H1 (cell line): Measurements from ENCODE around the gene ST6GALNAC3. TPM values are rescaled to one million over a fixed set of nuclear protein-coding genes. Genes with fewer than 3 reads are reported as not detected.

Source experiments
- CTCF ChIA-PET: fragments of 300-600 bp; sonication (Branson Sonifier 250); formaldehyde crosslinking; loops from one replicate; lab custom pipeline; 2021; ENCODE audit not compliant: partially characterized antibody; lab: Charles Lee
- POLR2A ChIA-PET: fragments of 300-600 bp; sonication (Branson Sonifier 250); formaldehyde crosslinking; loops from one replicate; lab custom pipeline; 2021; ENCODE audit warnings: inconsistent platforms; ENCODE audit not compliant: partially characterized antibody; lab: Charles Lee
- DNase-seq, 2 experiments: peaks; one replicate each; pipeline versions ENCODE4 v3.0.0 to v3.0.0-alpha.2; 2010 to 2022; ENCODE audit warnings: low spot score in 2 of 2, low read depth in 1 of 2, mixed read lengths in 1 of 2
- FAIRE-seq: peaks from 2 replicates; lab custom pipeline; 2011; peaks lifted over from hg19 to GRCh38; lab: Jason Lieb, UNC
- H2AFZ ChIP-seq: 2 replicates; pipeline ENCODE4 v1.8.1; 2012; ENCODE audit warnings: low read length, inconsistent platforms
- H2AK5ac ChIP-seq: 2 replicates; pipeline ENCODE4 v1.6.1; 2013; ENCODE audit warnings: low read depth, low read length
- H2BK120ac ChIP-seq: replicated peaks from 2 replicates; pipeline ENCODE3; 2013; ENCODE audit warnings: low read depth, low read length, inconsistent platforms
- H2BK12ac ChIP-seq: 2 replicates; pipeline ENCODE4 v1.6.1; 2013; ENCODE audit warnings: low read depth, low read length
- H2BK15ac ChIP-seq: 2 replicates; pipeline ENCODE4 v1.6.1; 2013; ENCODE audit warnings: low read length
- H2BK20ac ChIP-seq: 2 replicates; pipeline ENCODE4 v1.6.1; 2013; ENCODE audit warnings: low read length
- H2BK5ac ChIP-seq: 2 replicates; pipeline ENCODE4 v1.6.1; 2013; ENCODE audit warnings: low read depth, low read length
- H3K14ac ChIP-seq: 2 replicates; pipeline ENCODE4 v1.6.1; 2013; ENCODE audit warnings: inconsistent platforms; ENCODE audit not compliant: insufficient read length
- H3K18ac ChIP-seq: 2 replicates; pipeline ENCODE4 v1.6.1; 2013; ENCODE audit warnings: low read length; ENCODE audit errors: extremely low read depth
- H3K23ac ChIP-seq: 2 replicates; pipeline ENCODE4 v1.6.1; 2013; ENCODE audit warnings: inconsistent platforms; ENCODE audit not compliant: insufficient read length
- H3K23me2 ChIP-seq: 2 replicates; pipeline ENCODE4 v1.6.1; 2013; ENCODE audit warnings: low read depth, low read length
- H3K27ac ChIP-seq: 2 replicates; pipeline ENCODE4 v1.6.1; 2011; ENCODE audit warnings: low read depth, low read length, inconsistent platforms
- H3K27me3 ChIP-seq, 4 experiments: replicated peaks in 1 of 4; 1 replicate in 1 of 4; 2 replicates in 3 of 4; pipeline versions ENCODE4 v1.6.1 to v1.8.1; 2011 to 2013; ENCODE audit warnings: low read length in 3 of 4, mild to moderate bottlenecking in 3 of 4, inconsistent platforms in 2 of 4, mixed read lengths in 2 of 4, moderate library complexity in 1 of 4; ENCODE audit not compliant: control insufficient read depth in 3 of 4, insufficient read depth in 3 of 4; ENCODE audit errors: extremely low read depth in 1 of 4
- H3K36me3 ChIP-seq, 4 experiments: 2 replicates each; pipeline versions ENCODE4 v1.6.1 to v1.8.1; 2011 to 2013; ENCODE audit warnings: mild to moderate bottlenecking in 4 of 4, low read length in 3 of 4, moderate library complexity in 2 of 4, control low read depth in 1 of 4, inconsistent platforms in 1 of 4; ENCODE audit not compliant: insufficient read depth in 4 of 4, control insufficient read depth in 2 of 4
- H3K4ac ChIP-seq: replicated peaks from 2 replicates; pipeline ENCODE3; 2013; ENCODE audit warnings: low read length, low read depth, mixed read lengths, inconsistent platforms; ENCODE audit not compliant: insufficient read length
- H3K4me1 ChIP-seq, 4 experiments: replicated peaks in 1 of 4; 1 replicate in 1 of 4; 2 replicates in 3 of 4; pipeline versions ENCODE4 v1.6.1 to v1.8.1; 2011 to 2013; ENCODE audit warnings: low read length in 3 of 4, inconsistent platforms in 2 of 4, mixed read lengths in 1 of 4; ENCODE audit not compliant: insufficient read depth in 4 of 4, control insufficient read depth in 3 of 4
- H3K4me2 ChIP-seq, 2 experiments: 2 replicates each; pipeline versions ENCODE4 v1.6.1 to v1.8.1; 2011 to 2013; ENCODE audit warnings: low read depth in 2 of 2, low read length in 2 of 2, control low read depth in 1 of 2, inconsistent platforms in 1 of 2, mild to moderate bottlenecking in 1 of 2; ENCODE audit not compliant: insufficient read depth in 1 of 2
- H3K4me3 ChIP-seq, 4 experiments: fragments of 200-600, 300-600 bp in 1 of 4; sonication (generic), shearing (Covaris generic), sonication (Bioruptor Twin) in 1 of 4; 2 replicates each; pipeline versions ENCODE4 v1.5.1 to v1.8.1; 2011 to 2016; ENCODE audit warnings: low read length in 4 of 4, low read depth in 3 of 4, control low read depth in 2 of 4, inconsistent platforms in 2 of 4, mild to moderate bottlenecking in 2 of 4, mixed read lengths in 1 of 4, moderate library complexity in 1 of 4; ENCODE audit not compliant: insufficient read depth in 2 of 4; ENCODE audit errors: extremely low read depth in 1 of 4
- H3K56ac ChIP-seq: replicated peaks from 2 replicates; pipeline ENCODE3; 2013; ENCODE audit warnings: low read depth, mild to moderate bottlenecking, mixed read lengths, low read length, inconsistent platforms; ENCODE audit not compliant: insufficient read length
- H3K79me1 ChIP-seq: 2 replicates; pipeline ENCODE4 v1.6.1; 2013; ENCODE audit warnings: low read depth, low read length, control low read depth
- H3K79me2 ChIP-seq, 2 experiments: 2 replicates each; pipeline versions ENCODE4 v1.6.1 to v1.8.1; 2012 to 2013; ENCODE audit warnings: low read length in 2 of 2, mild to moderate bottlenecking in 2 of 2, inconsistent platforms in 1 of 2; ENCODE audit not compliant: insufficient read depth in 2 of 2, control insufficient read depth in 1 of 2
- H3K9ac ChIP-seq, 4 experiments: replicated peaks in 1 of 4; 1 replicate in 1 of 4; 2 replicates in 3 of 4; pipeline versions ENCODE4 v1.6.1 to v1.8.1; 2011 to 2013; ENCODE audit warnings: low read depth in 3 of 4, low read length in 3 of 4, control low read depth in 2 of 4, mild to moderate bottlenecking in 2 of 4, moderate library complexity in 2 of 4, inconsistent platforms in 1 of 4; ENCODE audit errors: extremely low read depth in 1 of 4
- H3K9me3 ChIP-seq, 2 experiments: 2 replicates each; pipeline versions ENCODE4 v1.6.1 to v1.8.1; 2012 to 2013; ENCODE audit warnings: mild to moderate bottlenecking in 2 of 2, moderate library complexity in 2 of 2, control low read depth in 1 of 2, inconsistent platforms in 1 of 2, low read depth in 1 of 2, low read length in 1 of 2, mixed read lengths in 1 of 2; ENCODE audit not compliant: insufficient read depth in 2 of 2
- H4K20me1 ChIP-seq, 2 experiments: replicated peaks in 1 of 2; 2 replicates each; pipeline versions ENCODE3 to v1.8.1; 2011 to 2013; ENCODE audit warnings: inconsistent platforms in 2 of 2, low read length in 2 of 2, mild to moderate bottlenecking in 1 of 2; ENCODE audit not compliant: insufficient read depth in 2 of 2, control insufficient read depth in 1 of 2
- H4K5ac ChIP-seq: 2 replicates; pipeline ENCODE4 v1.6.1; 2013; ENCODE audit warnings: low read length, low read depth, mixed read lengths, inconsistent platforms; ENCODE audit not compliant: insufficient read length
- H4K8ac ChIP-seq: 2 replicates; pipeline ENCODE4 v1.8.0; 2013; ENCODE audit warnings: mild to moderate bottlenecking, moderate library complexity, low read length, inconsistent platforms; ENCODE audit not compliant: insufficient read depth; ENCODE audit errors: extremely low read depth
- H4K91ac ChIP-seq: replicated peaks from 2 replicates; pipeline ENCODE3; 2013; ENCODE audit warnings: low read length, mixed read lengths, inconsistent platforms; ENCODE audit not compliant: insufficient read length
- GABPA ChIP-seq: IDR thresholded peaks from 2 replicates; pipeline ENCODE4 v1.6.1; 2011; ENCODE audit warnings: mild to moderate bottlenecking, low read length, moderate library complexity, borderline replicate concordance; ENCODE audit not compliant: insufficient read depth
- HDAC2 ChIP-seq, 2 experiments: fragments of 300-600 bp in 1 of 2; sonication (generic) in 1 of 2; IDR thresholded peaks; 2 replicates each; pipeline ENCODE4 v1.6.1; 2011 to 2012; ENCODE audit warnings: low read depth in 2 of 2, low read length in 2 of 2, mild to moderate bottlenecking in 2 of 2, moderate library complexity in 2 of 2, borderline replicate concordance in 1 of 2, inconsistent platforms in 1 of 2
- POU5F1 ChIP-seq: IDR thresholded peaks from 2 replicates; pipeline ENCODE4 v1.6.1; 2011; ENCODE audit warnings: low read depth, mild to moderate bottlenecking, low read length, moderate library complexity
- RBBP5 ChIP-seq: IDR thresholded peaks from 2 replicates; pipeline ENCODE4 v1.7.1; 2012; ENCODE audit warnings: low read depth, mild to moderate bottlenecking, inconsistent platforms, low read length, moderate library complexity, borderline replicate concordance
- SP4 ChIP-seq: IDR thresholded peaks from 2 replicates; pipeline ENCODE4 v1.6.1; 2012; ENCODE audit warnings: low read length, inconsistent platforms
- YY1 ChIP-seq: IDR thresholded peaks from 2 replicates; pipeline ENCODE4 v1.6.1; 2011; ENCODE audit warnings: low read depth, mild to moderate bottlenecking, low read length
- WGBS, 2 experiments: shearing (Covaris generic) in 1 of 2; methylation state at CpG; one replicate each; pipeline versions ENCODE4 v1.1.6 to v1.1.7; 2013 to 2015; ENCODE audit warnings: low lambda C conversion rate in 2 of 2, mixed read lengths in 2 of 2, inconsistent platforms in 1 of 2, low coverage in 1 of 2, missing lambda C conversion rate in 1 of 2; ENCODE audit not compliant: insufficient replicate concordance in 2 of 2, insufficient coverage in 1 of 2, insufficient read length in 1 of 2; ENCODE audit errors: extremely low coverage in 1 of 2, missing lambda C conversion rate in 1 of 2; 5-methylcytosine and 5-hydroxymethylcytosine counted together
- polyA plus RNA-seq, 7 experiments: library from polyadenylated mRNA; depleted of rRNA in 3 of 7; stranded (reverse) in 5 of 7; unstranded in 2 of 7; fragments of >200 nt in 5 of 7; fragments of 200-250 nt in 2 of 7; gene quantifications; 1 replicate in 5 of 7; 2 replicates in 1 of 7; 4 replicates in 1 of 7; pipeline versions ENCODE4 v1.2.1 to v1.2.3, GENCODE V29; 2011 to 2013; ENCODE audit warnings: missing spikeins in 2 of 7, mixed read lengths in 2 of 7
- total RNA-seq: library from RNA; stranded (reverse); fragmentation: NEBNext Ultra II Directional; extraction: Animal tissue kit (Norgen Biotek cat#: 25700); gene quantifications from 2 replicates; pipeline ENCODE4 v1.2.1, GENCODE V29; 2021

ST6GALNAC3 gene
- total and polyA plus RNA-seq, 2 of the 8 experiments (the other 6 are each of a cell fraction or from before 2014, with no cell fraction given): 4.9 to 19.0 TPM

DNA sequence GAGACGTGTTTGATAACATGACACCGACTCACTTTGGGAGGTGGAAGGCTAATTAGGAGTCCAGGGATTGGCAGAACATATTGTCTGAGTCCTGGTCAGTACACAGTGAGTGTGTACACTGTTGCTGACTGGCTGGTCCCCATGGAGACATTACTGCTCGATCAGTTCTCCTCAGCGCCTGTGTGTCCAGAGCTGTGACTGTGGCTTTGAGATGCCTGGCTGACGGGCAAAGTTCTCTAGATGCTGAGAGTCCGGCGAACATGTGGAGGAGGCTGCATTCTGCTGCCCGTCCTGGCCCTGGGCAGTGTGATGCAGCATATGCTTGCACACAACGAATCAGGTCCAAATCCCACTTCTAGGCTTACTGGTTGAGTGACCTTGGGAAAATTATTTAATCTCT is 512.7 kb downstream of the ST6GALNAC3 start:
- H3K23me2 ChIP-seq: no peaks in the 10 kb centered on the region
- no peak overlapping the region for H3K56ac ChIP-seq
- POLR2A ChIA-PET: no interaction called here
- no peak overlapping the region for H2AFZ ChIP-seq
- H2BK20ac ChIP-seq: 0 out of 2 replicates have a peak overlapping the region, but pooled peaks have one; percentile 19
- no peak overlapping the region for H2BK5ac ChIP-seq
- no peak overlapping the region for H3K23ac ChIP-seq
- CTCF ChIA-PET: no interaction called here
- no peak overlapping the region for H3K4ac ChIP-seq
- H3K79me1 ChIP-seq: no peaks in the 10 kb centered on the region
- H4K8ac ChIP-seq: no peak overlapping the region
- H2BK12ac ChIP-seq: no peak overlapping the region
- H3K27me3 ChIP-seq: no peaks in the 10 kb centered on the region
- no peak overlapping the region for H3K14ac ChIP-seq
- no peaks in the 10 kb centered on the region for H3K36me3 ChIP-seq
- no peak overlapping the region for H3K4me3 ChIP-seq
- no peak overlapping the region for H2BK15ac ChIP-seq
- H3K9ac ChIP-seq: no peak overlapping the region
- no peak overlapping the region for H3K4me2 ChIP-seq
- H2AK5ac ChIP-seq: no peak overlapping the region
- no peaks in the 10 kb centered on the region for H3K9me3 ChIP-seq
- H4K20me1 ChIP-seq: no peaks in the 10 kb centered on the region
- FAIRE-seq: no peak
- H3K4me1 ChIP-seq: peaks cover 0 to 5% (median 0%) of the 10 kb centered on the region in 4 experiments; a peak in 4 of 7 replicates
- H4K5ac ChIP-seq: no peak overlapping the region
- WGBS, 2 experiments: 92% methylated on average over 9 of the region's 9 CpGs; no CpG with 5 or more reads in 1 of the 2 experiments
- DNase-seq: no peak
- no peaks in the 10 kb centered on the region for H3K79me2 ChIP-seq
- H3K18ac ChIP-seq: no peak overlapping the region
- H2BK120ac ChIP-seq: no peak overlapping the region
- H4K91ac ChIP-seq: peak overlapping the region; percentile 11
- H3K27ac ChIP-seq: no peak overlapping the region
- no peak for TF ChIP-seq RBBP5
- TF ChIP-seq YY1: no peak
- TF ChIP-seq HDAC2 (IDR thresholded peaks at IDR 0.05; ENCODE audit: borderline replicate concordance in 1 of 2, low read depth in 2 of 2, low read length in 2 of 2): no peak
- no peak for TF ChIP-seq GABPA
- no peak for TF ChIP-seq POU5F1
- TF ChIP-seq SP4: no peak
